Activated CD4-positive, alpha-beta memory T cell treated with anti-CD3 and anti-CD28 coated beads for 36 hours (primary cell): ENCODE measurements around the gene SUMO3. TPM values are rescaled to one million over a fixed set of nuclear protein-coding genes. Genes with fewer than 3 reads are reported as not detected.

Source experiments
- CTCF ChIA-PET: fragments of 350-600 bp; sonication (Branson Sonifier 250); formaldehyde crosslinking; loops from one replicate; lab custom pipeline; 2021; ENCODE audit warnings: antibody characterized with exemption, inconsistent platforms; lab: Charles Lee
- POLR2A ChIA-PET: fragments of 350-600 bp; sonication (Branson Sonifier 250); formaldehyde crosslinking; loops from one replicate; lab custom pipeline; 2021; ENCODE audit warnings: antibody characterized with exemption; lab: Charles Lee
- DNase-seq: peaks from one replicate; pipeline ENCODE4 v3.0.0-alpha.2; 2020
- H3K27ac Mint-ChIP-seq: one replicate; pipeline ENCODE4 v1.8.0; 2021; ENCODE audit warnings: mixed read lengths
- H3K27me3 Mint-ChIP-seq: one replicate; pipeline ENCODE4 v1.8.0; 2021; ENCODE audit warnings: mixed read lengths
- H3K36me3 Mint-ChIP-seq: one replicate; pipeline ENCODE4 v1.8.0; 2021; ENCODE audit warnings: mixed read lengths
- H3K4me1 Mint-ChIP-seq: one replicate; pipeline ENCODE4 v1.8.0; 2021; ENCODE audit warnings: low read depth, mixed read lengths
- H3K4me3 Mint-ChIP-seq: one replicate; pipeline ENCODE4 v1.8.0; 2021; ENCODE audit warnings: mild to moderate bottlenecking, mixed read lengths
- H3K9me3 Mint-ChIP-seq: one replicate; pipeline ENCODE4 v1.8.0; 2021; ENCODE audit warnings: mixed read lengths
- intact Hi-C: fragments of 100-400 bp; cut with micrococcal nuclease; formaldehyde crosslinking; loops from one replicate; pipeline ENCODE4 v1.15.1; 2023
- total RNA-seq, 2 experiments: library from RNA; stranded (reverse); gene quantifications; one replicate each; pipeline ENCODE4 v1.2.3, GENCODE V29; 2021

SUMO3 gene
- total RNA-seq, 2 experiments from 2014 or later, result 77.2 to 77.6 TPM

GRCh38 chr21:44797775-44798174 lies 20.1 kb downstream of the SUMO3 start:
- no peak for DNase-seq
- Mint-ChIP-seq H3K9me3 (no peaks in the 10 kb centered on the region), H3K27me3 (no peaks in the 10 kb centered on the region), H3K4me1 (peaks cover 64% of the 10 kb centered on the region), H3K4me3 (no peak overlapping the region), H3K27ac (no peak overlapping the region), H3K36me3 (peaks cover 35% of the 10 kb centered on the region)
- ChIA-PET POLR2A (no interaction called here), CTCF (interaction anchor here (1.5 to 4.5 kb wide), 2 partner anchors 133 to 288 kb away, joined by 3 to 84 read pairs; no protein-coding TSS in a partner anchor)
- intact Hi-C loops, result no loop called here

DNA sequence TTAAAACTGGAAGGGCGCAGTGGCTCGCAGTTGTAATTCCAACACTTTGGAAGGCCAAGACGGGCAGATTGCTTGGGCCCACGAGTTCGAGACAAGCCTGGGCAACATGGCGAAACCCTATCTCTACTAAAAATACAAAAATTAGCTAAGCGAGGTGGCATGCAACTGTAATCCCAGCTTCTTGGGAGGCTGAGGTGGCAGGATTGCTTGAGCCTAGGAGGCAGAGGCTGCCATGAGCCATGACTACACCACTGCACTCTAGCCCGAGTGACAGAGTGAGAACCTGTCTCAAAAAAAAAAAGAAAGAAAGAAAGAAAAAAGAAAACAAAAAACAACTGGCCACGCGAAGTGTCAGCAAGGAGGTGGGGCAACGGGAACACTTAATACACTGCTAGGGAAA lies 22.5 kb downstream of the SUMO3 start:
- Mint-ChIP-seq H3K9me3 (no peaks in the 10 kb centered on the region), H3K27ac (no peak overlapping the region), H3K27me3 (no peaks in the 10 kb centered on the region), H3K36me3 (peaks cover 35% of the 10 kb centered on the region), H3K4me3 (no peak overlapping the region), H3K4me1 (peaks cover 70% of the 10 kb centered on the region)
- no peak for DNase-seq
- CTCF ChIA-PET, result interaction anchor here (1.5 kb wide), 1 partner anchor 80 kb away, joined by 4 read pairs; no protein-coding TSS in a partner anchor
- intact Hi-C loops, result no loop called here
- POLR2A ChIA-PET, result no interaction called here

- POLR2A ChIA-PET, result interaction anchor here (1.2 to 1.3 kb wide), 2 partner anchors 8 to 139 kb away, joined by 3 to 5 read pairs; partner anchors contain the start of gene UBE2G2
- peaks cover 69% of the 10 kb centered on the region for H3K4me1 Mint-ChIP-seq
- H3K36me3 Mint-ChIP-seq, result peaks cover 28% of the 10 kb centered on the region
- no peaks in the 10 kb centered on the region for H3K27me3 Mint-ChIP-seq
- peak overlapping the region; percentile 18 for H3K27ac Mint-ChIP-seq
- CTCF ChIA-PET, result interaction anchor here (0.6 to 2.6 kb wide), 53 partner anchors 8 to 454 kb away, joined by 3 to 67 read pairs (median 4); partner anchors contain the start of genes CFAP410, KRTAP10-12, KRTAP10-5 and KRTAP12-2
- DNase-seq, result no peak
- no peaks in the 10 kb centered on the region for H3K9me3 Mint-ChIP-seq
- intact Hi-C loops, result loop anchor here (1.0 kb wide), 1 partner anchor 283 kb away; no protein-coding TSS in a partner anchor
- H3K4me3 Mint-ChIP-seq, result no peak overlapping the region
Observed at GRCh38 chr21:44793592-44794374, 24.1 kb downstream of the SUMO3 start.

GRCh38 chr21:44792702-44793591 lies 24.9 kb downstream of the SUMO3 start:
- peaks cover 22% of the 10 kb centered on the region for H3K36me3 Mint-ChIP-seq
- POLR2A ChIA-PET, result interaction anchor here (0.8 to 1.3 kb wide), 3 partner anchors 9 to 140 kb away, joined by 3 to 5 read pairs (median 3); partner anchors contain the start of genes PTTG1IP and UBE2G2
- intact Hi-C loops, result loop anchor here (1.0 kb wide), 1 partner anchor 283 kb away; no protein-coding TSS in a partner anchor
- no peaks in the 10 kb centered on the region for H3K9me3 Mint-ChIP-seq
- no peak overlapping the region for H3K4me3 Mint-ChIP-seq
- peaks cover 62% of the 10 kb centered on the region for H3K4me1 Mint-ChIP-seq
- CTCF ChIA-PET, result interaction anchor here (0.7 to 2.6 kb wide), 52 partner anchors 9 to 453 kb away, joined by 3 to 67 read pairs (median 4); partner anchors contain the start of genes CFAP410, KRTAP10-12, KRTAP10-5 and KRTAP12-1
- peak; percentile 61 for DNase-seq
- no peaks in the 10 kb centered on the region for H3K27me3 Mint-ChIP-seq
- peak overlapping the region; percentile 18 for H3K27ac Mint-ChIP-seq

GRCh38 chr21:44791993-44792392 lies 25.9 kb downstream of the SUMO3 start:
- no peaks in the 10 kb centered on the region for H3K9me3 Mint-ChIP-seq
- H3K4me3 Mint-ChIP-seq, result no peak overlapping the region
- POLR2A ChIA-PET, result no interaction called here
- H3K36me3 Mint-ChIP-seq, result peaks cover 17% of the 10 kb centered on the region
- CTCF ChIA-PET, result interaction anchor here (0.6 to 1.1 kb wide), 5 partner anchors 8 to 282 kb away, joined by 3 to 7 read pairs (median 4); partner anchors contain the start of gene UBE2G2
- DNase-seq, result no peak
- peak overlapping the region; percentile 2 for H3K27ac Mint-ChIP-seq
- H3K4me1 Mint-ChIP-seq, result peaks cover 60% of the 10 kb centered on the region
- intact Hi-C loops, result no loop called here
- no peaks in the 10 kb centered on the region for H3K27me3 Mint-ChIP-seq

DNA sequence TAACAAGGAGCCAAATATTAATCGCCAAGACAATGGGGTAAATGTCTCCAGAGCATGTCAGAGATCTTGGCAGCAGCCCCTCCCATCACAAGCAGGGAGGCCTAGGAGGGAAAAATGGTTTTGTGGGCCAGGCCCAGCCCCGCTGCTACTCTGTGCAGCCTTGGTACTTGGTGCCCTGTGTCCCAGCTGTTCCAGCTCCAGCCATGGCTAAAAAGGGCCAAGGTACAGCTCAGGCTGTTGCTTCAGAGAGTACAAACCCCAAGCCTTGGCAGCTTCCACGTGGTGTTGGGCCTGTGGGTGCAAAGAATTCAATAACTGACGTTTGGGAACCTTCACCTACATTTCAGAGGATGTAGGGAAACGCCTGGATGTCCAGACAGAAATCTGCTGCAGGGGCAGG lies 26.6 kb downstream of the SUMO3 start:
- Mint-ChIP-seq H3K27me3 (no peaks in the 10 kb centered on the region), H3K4me3 (no peak overlapping the region), H3K27ac (no peak overlapping the region), H3K9me3 (no peaks in the 10 kb centered on the region), H3K36me3 (peaks cover 15% of the 10 kb centered on the region), H3K4me1 (peaks cover 53% of the 10 kb centered on the region)
- CTCF ChIA-PET, result interaction anchor here (0.8 to 1.1 kb wide), 4 partner anchors 9 to 281 kb away, joined by 3 to 7 read pairs (median 4); partner anchors contain the start of gene UBE2G2
- intact Hi-C loops, result no loop called here
- DNase-seq, result no peak
- POLR2A ChIA-PET, result no interaction called here

DNA sequence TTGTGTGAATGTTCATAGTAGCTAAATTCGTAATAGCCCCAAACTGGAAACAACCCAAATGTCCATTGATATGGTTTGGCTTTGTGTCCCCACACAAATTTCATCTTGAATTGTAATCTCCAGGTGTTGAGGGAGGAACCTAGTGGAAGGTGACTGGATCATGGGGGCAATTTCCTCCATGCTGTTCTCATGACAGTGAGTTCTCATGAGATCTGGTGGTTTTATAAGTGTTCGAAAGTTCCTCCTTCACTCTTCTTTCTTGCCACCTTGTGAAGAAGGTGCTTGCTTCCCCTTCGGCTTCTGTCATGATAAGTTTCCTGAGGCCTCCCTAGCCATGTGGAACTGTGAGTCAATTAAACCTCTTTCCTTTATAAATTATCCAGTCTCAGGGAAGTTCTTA lies 27.5 kb downstream of the SUMO3 start:
- Mint-ChIP-seq H3K9me3 (no peaks in the 10 kb centered on the region), H3K4me1 (peaks cover 47% of the 10 kb centered on the region)
- POLR2A ChIA-PET, result no interaction called here

DNA sequence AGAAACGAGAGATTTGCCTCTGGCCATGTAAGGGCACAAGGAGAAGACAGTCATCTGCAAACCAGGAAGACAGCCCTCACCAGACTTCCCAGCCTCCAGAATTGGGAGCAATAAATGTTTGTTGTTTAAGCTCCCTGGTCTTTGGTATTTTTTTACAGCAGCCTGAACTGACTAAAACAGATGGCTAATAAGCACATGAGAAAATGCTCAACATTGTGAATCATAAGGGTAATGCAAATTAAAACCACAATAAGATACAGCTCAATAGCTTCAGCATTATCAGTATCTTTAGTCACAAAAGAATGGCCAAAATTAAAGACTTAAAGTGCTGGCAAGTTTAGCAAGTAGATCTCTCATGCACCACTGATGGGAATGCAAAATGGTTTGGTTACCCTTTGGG lies 28.0 kb downstream of the SUMO3 start:
- Mint-ChIP-seq H3K36me3 (peaks cover 20% of the 10 kb centered on the region), H3K27ac (no peak overlapping the region), H3K4me3 (no peak overlapping the region), H3K27me3 (no peaks in the 10 kb centered on the region), H3K4me1 (peaks cover 47% of the 10 kb centered on the region), H3K9me3 (no peaks in the 10 kb centered on the region)
- intact Hi-C loops, result no loop called here
- no peak for DNase-seq
- ChIA-PET POLR2A (no interaction called here), CTCF (interaction anchor here (0.6 to 1.4 kb wide), 2 partner anchors 279 to 1076 kb away, joined by 3 to 7 read pairs; no protein-coding TSS in a partner anchor)

More for the DNA sequence above, 27.5 kb downstream of the SUMO3 start:
- peaks cover 18% of the 10 kb centered on the region for H3K36me3 Mint-ChIP-seq
- intact Hi-C loops, result no loop called here
- CTCF ChIA-PET, result interaction anchor here (1.4 kb wide), 1 partner anchor 279 kb away, joined by 7 read pairs; no protein-coding TSS in a partner anchor
- no peak for DNase-seq
- no peaks in the 10 kb centered on the region for H3K27me3 Mint-ChIP-seq
- no peak overlapping the region for H3K4me3 Mint-ChIP-seq
- peak overlapping the region; percentile 6 for H3K27ac Mint-ChIP-seq

DNA sequence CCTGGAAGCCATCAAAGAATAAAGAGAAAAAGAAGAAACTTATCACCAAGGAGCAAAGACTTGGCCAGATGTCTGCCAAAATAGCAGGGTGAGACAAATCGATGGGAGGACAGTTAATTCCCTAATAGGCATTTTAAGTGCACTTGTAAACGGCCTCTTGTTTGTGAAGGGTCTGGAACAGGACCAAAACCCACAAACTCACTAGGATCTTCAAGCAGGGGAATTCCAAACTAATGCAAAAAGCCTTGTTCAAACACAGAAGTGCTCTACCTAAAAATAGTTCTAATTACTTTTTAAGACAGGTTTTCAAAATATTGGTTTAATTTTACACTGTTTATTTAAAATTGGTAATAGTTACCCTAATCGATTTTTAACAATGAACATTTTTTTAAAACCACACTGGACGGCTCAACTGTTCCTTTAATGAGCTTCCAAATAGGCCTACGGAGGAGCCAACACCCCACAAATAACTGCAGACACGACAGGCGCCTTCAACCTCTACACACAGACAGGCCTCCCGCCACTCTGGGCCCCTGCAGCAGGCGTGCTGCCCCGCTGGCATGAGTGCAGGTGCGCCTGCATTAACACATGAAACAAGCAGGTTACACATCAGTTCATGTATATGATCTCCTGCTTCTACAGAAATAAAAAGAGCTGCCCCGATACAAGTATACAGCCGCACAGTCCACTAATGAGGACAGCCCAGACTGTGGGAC lies 32.1 kb downstream of the SUMO3 start:
- ChIA-PET POLR2A (no interaction called here), CTCF (no interaction called here)
- Mint-ChIP-seq H3K4me1 (peaks cover 25% of the 10 kb centered on the region), H3K27ac (no peak overlapping the region), H3K27me3 (no peaks in the 10 kb centered on the region), H3K36me3 (peaks cover 14% of the 10 kb centered on the region), H3K9me3 (no peaks in the 10 kb centered on the region), H3K4me3 (no peak overlapping the region)
- intact Hi-C loops, result no loop called here
- no peak for DNase-seq

DNA sequence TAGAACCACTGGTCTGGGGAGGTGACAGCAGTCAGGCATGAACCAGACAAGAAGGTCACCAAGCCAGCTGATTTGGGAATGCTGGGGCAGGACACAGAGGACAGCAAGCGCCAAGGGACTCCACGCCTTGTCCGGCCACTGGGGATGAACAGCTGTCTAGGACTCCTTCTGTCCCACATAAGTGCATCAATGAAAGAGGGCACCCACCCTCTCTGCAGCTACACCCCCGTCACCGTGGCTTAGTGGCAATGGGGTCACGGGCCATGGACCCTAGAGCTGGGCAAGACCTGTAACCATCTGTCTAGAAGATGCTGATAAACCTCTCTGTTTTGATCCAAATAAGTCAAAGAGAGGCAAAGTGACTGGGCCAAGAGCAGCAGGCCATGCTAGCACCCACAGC lies 33.1 kb downstream of the SUMO3 start:
- H3K9me3 Mint-ChIP-seq, result no peaks in the 10 kb centered on the region
- no peak overlapping the region for H3K27ac Mint-ChIP-seq

More for the DNA sequence above, 33.1 kb downstream of the SUMO3 start:
- POLR2A ChIA-PET, result no interaction called here
- no peak overlapping the region for H3K4me3 Mint-ChIP-seq
- intact Hi-C loops, result no loop called here
- H3K36me3 Mint-ChIP-seq, result peaks cover 12% of the 10 kb centered on the region
- CTCF ChIA-PET, result interaction anchor here (2.2 kb wide), 1 partner anchor 9 kb away, joined by 16 read pairs; no protein-coding TSS in a partner anchor
- H3K27me3 Mint-ChIP-seq, result no peaks in the 10 kb centered on the region
- DNase-seq, result no peak
- H3K4me1 Mint-ChIP-seq, result peaks cover 22% of the 10 kb centered on the region
